Measurements from ENCODE around the gene SNRNP70.
"Not testable (repeated sequence)": the region's sequence is repeated elsewhere in the genome, so short reads cannot be mapped to it uniquely, and the experiment has no call there.

SNRNP70 gene

DNA sequence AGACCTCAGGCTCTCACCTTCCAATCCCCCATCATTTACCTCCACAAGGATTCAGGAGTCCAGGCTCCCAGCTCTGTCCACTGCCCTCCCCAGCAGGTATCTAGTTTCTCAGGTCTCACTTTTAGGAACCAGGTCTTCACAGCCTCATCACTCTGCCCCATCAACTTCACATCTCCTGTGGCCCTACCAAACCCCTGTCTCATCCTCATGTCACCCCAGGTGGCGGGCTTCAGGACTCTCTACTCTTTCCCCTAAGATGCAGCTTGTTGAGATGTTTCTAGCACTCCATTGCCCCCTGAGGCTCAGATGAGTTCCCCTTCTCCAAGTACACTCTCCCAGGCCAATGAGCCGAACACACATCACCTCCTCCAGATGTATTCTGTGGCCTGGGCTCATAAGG is 35.6 kb downstream of the SNRNP70 start:
- DNase-seq (ENCODE audit: low spot score), result no peak
- TF ChIP-seq, protein P1, sequence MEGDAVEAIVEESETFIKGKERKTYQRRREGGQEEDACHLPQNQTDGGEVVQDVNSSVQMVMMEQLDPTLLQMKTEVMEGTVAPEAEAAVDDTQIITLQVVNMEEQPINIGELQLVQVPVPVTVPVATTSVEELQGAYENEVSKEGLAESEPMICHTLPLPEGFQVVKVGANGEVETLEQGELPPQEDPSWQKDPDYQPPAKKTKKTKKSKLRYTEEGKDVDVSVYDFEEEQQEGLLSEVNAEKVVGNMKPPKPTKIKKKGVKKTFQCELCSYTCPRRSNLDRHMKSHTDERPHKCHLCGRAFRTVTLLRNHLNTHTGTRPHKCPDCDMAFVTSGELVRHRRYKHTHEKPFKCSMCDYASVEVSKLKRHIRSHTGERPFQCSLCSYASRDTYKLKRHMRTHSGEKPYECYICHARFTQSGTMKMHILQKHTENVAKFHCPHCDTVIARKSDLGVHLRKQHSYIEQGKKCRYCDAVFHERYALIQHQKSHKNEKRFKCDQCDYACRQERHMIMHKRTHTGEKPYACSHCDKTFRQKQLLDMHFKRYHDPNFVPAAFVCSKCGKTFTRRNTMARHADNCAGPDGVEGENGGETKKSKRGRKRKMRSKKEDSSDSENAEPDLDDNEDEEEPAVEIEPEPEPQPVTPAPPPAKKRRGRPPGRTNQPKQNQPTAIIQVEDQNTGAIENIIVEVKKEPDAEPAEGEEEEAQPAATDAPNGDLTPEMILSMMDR (conservative IDR thresholded peaks at IDR 0.05; ENCODE audit: low read depth), result no peak
- H3K27ac ChIP-seq, result no peak overlapping the region
- CTCF ChIA-PET, result interaction anchor here (1.8 kb wide), 1 partner anchor 23 kb away, joined by 5 read pairs; no protein-coding TSS in a partner anchor
- POLR2A ChIA-PET (ENCODE audit: low non-redundant PET), result no interaction called here

DNA sequence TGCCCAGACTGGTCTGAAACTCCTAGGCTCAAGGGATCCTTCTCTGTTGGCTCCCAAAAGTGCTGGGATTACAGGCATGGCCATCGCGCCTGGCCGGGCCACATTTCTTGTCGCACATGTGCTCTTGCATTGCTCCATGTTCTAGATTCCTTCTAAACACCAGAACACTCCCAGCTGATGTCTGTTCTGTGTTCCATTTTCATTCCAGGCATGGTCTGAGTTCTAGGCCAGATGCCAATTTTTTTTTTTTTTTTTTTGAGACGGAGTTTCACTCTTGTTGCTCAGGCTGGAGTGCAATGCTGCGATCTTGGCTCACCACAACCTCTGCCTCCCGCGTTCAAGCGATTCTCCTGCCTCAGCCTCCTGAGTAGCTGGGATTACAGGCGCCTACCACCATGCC is 36.6 kb downstream of the SNRNP70 start:
- POLR2A ChIA-PET (ENCODE audit: low non-redundant PET), result interaction anchor here (0.6 kb wide), 1 partner anchor 44 kb away, joined by 3 read pairs; no protein-coding TSS in a partner anchor
- CTCF ChIA-PET; DNase-seq (ENCODE audit: low spot score); H3K27ac ChIP-seq: not testable (repeated sequence)

DNA sequence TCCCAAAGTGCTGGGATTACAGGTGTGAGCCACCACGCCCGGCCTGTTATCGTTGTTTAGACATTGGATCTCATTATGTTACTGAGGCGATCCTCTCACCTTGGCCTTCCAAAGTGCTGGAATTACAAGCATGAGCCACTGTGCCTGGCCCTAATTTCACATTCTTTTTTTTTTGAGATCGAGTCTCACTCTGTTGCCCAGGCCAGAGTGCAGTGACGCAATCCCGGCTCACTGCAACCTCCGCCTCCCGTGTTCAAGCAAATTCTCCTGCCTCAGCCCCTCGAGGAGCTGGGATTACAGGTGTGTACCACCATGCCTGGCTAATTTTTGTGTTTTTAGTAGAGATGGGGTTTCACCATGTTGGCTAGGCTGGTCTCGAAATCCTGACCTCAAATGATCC is 38.0 kb downstream of the SNRNP70 start:
- DNase-seq (ENCODE audit: low spot score); CTCF ChIA-PET; H3K27ac ChIP-seq; POLR2A ChIA-PET (ENCODE audit: low non-redundant PET): not testable (repeated sequence)

DNA sequence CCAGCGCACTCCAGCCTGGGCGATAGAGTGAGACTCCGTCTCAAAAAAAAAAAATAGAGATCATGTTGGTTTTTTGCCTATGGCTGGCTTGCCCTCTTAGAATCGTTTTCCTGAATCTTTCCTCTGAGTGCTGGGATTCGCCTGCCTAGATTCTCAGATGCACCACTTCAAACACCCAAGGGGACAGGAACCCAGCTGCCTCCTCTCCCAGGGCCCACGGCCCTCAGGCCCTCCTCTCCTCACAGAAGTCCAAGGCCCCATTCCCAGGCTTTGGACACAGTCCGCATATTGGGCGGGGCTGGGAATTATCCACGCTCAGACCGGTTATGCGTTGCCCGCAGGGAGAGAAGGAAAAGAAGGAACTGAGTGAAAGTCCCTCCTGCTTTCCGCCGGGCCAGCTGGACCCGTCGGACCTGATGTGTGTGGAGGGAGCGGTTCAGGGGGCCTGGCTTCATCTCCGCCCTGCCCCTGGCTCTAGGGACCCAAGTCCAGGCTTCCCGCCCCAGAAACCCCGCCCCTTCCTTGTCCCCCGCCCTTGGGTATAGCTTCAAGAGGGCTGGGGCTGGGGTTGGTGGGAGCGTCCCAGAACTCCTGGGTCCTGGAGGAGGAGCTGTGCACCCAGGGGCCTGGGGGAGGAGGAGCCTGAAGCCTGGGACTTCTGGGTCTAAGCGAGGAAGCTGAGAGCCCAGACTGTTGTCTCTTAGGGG is 39.9 kb downstream of the SNRNP70 start:
- DNase-seq (ENCODE audit: low spot score), result no peak

DNA sequence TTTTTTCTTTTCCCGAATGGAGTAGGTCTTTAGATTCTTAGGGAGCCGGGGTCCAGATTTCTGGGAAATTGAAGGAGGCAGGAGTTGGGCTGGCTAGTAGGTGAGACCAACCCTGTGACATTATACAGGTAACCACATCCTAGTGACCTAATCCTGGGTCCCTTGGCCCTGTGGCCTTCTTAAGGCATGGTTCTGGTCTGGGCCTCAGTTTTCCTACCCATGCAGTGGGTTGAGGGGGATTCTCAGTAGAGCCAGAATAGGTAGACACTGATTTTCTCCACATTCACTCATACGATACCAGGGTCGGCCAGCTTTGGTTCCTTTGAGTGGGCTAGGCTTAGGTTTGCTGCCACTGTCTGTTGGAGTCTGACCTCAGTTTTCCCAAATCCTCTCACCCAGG is 41.3 kb downstream of the SNRNP70 start:
- TF ChIP-seq, protein P1 (conservative IDR thresholded peaks at IDR 0.05; ENCODE audit: low read depth), result no peak
- no peak overlapping the region for H3K27ac ChIP-seq
- no peak for DNase-seq (ENCODE audit: low spot score)
- CTCF ChIA-PET, result interaction anchor here (0.6 kb wide), 1 partner anchor 465 kb away, joined by 7 read pairs; no protein-coding TSS in a partner anchor
- POLR2A ChIA-PET (ENCODE audit: low non-redundant PET), result interaction anchor here (0.7 kb wide), 1 partner anchor 23 kb away, joined by 8 read pairs; no protein-coding TSS in a partner anchor

More for the DNA sequence above, 39.9 kb downstream of the SNRNP70 start:
- ChIA-PET POLR2A (ENCODE audit: low non-redundant PET) (no interaction called here), CTCF (interaction anchor here (0.8 kb wide), 1 partner anchor 11 kb away, joined by 3 read pairs; the partner anchor contains the start of gene LIN7B)
- no peak overlapping the region for H3K27ac ChIP-seq
- TF ChIP-seq, protein P1 (conservative IDR thresholded peaks at IDR 0.05; ENCODE audit: low read depth), result no peak

DNA sequence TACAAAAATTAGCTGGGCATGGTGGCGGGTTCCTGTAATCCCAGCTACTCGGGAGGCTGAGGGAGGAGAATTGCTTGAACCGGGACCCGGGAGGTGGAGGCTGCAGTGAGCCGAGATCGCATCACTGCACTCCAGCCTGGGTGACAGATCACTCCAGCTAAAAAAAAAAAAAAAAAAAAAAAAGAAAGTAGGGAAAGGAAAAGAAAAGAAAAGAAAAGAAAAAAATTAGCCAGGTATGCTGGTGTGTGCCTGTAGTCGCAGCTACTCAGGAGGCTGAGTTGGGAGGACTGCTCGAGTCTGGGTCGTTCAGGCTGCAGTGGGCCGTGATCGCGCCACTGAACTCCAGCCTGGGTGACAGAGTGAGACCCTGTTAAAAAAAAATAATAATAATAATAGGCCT is 42.0 kb downstream of the SNRNP70 start:
- ChIA-PET POLR2A (ENCODE audit: low non-redundant PET) (interaction anchor here (0.7 kb wide), 1 partner anchor 22 kb away, joined by 8 read pairs; no protein-coding TSS in a partner anchor), CTCF (interaction anchor here (0.6 kb wide), 2 partner anchors 466 to 968 kb away, joined by 3 to 7 read pairs; no protein-coding TSS in a partner anchor)
- DNase-seq (ENCODE audit: low spot score), result not testable (repeated sequence)
- H3K27ac ChIP-seq, result peak overlapping the region; percentile 71

DNA sequence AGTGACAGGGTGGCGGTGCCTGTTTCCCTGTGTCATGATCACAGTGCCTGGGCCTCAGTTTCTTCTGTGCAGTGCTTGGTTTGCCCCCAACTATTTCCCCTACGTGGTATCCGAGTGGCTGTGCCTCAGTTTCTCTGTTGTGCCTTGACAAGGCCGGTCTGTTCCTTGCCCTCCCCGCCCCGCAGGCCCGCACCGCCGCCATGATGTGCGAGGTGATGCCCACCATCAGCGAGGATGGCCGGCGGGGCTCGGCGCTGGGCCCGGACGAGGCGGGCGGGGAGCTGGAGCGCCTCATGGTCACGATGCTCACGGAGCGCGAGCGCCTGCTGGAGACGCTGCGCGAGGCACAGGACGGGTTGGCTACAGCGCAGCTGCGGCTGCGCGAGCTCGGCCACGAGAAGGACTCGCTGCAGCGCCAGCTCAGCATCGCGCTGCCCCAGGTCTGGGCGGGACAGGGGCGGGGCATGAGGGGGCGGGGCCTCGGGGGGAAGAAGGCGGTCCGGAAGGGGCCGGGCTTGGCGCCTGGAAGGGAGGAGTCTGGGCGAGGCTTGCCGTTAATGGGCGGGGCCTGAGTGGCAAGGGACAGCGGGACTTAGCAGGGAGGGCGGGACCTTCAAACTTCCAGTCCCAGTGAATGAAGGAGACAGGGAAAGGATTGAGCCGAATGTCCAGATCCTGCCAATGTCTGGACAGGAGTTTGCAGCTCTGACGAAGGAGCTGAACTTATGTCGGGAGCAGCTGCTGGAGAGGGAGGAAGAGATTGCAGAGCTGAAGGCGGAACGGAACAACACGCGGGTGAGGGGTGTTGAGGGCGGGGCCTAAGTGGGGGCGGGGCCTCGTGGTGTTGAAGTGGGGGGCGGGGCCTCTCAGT is 42.7 kb downstream of the SNRNP70 start:
- DNase-seq (ENCODE audit: low spot score), result peak; percentile 97
- CTCF ChIA-PET, result interaction anchor here (0.5 to 0.6 kb wide), 2 partner anchors 350 to 968 kb away, joined by 3 read pairs; no protein-coding TSS in a partner anchor
- TF ChIP-seq, protein P1 (conservative IDR thresholded peaks at IDR 0.05; ENCODE audit: low read depth), result no peak
- H3K27ac ChIP-seq, result peak overlapping the region; percentile 71
- POLR2A ChIA-PET (ENCODE audit: low non-redundant PET), result no interaction called here
